Skeletal muscle satellite cell (primary cell): ENCODE measurements around the gene TMEM35A. TPM values are rescaled to one million over a fixed set of nuclear protein-coding genes. Genes with fewer than 3 reads are reported as not detected.
"Not testable (repeated sequence)": the region's sequence is repeated elsewhere in the genome, so short reads cannot be mapped to it uniquely, and the experiment has no call there.

Experiments used
- H3K27me3 ChIP-seq: 2 replicates; pipeline ENCODE4 v1.7.0; 2013; ENCODE audit warnings: low read length; ENCODE audit not compliant: control insufficient read depth, insufficient read depth
- H3K36me3 ChIP-seq: 2 replicates; pipeline ENCODE4 v1.7.0; 2013; ENCODE audit warnings: mild to moderate bottlenecking, control low read depth, low read length; ENCODE audit not compliant: insufficient read depth
- H3K4me1 ChIP-seq: 2 replicates; pipeline ENCODE4 v1.7.0; 2013; ENCODE audit warnings: low read length; ENCODE audit not compliant: control insufficient read depth, insufficient read depth
- H3K4me2 ChIP-seq: 2 replicates; pipeline ENCODE4 v1.7.0; 2013; ENCODE audit warnings: mild to moderate bottlenecking, low read length
- H3K4me3 ChIP-seq: 2 replicates; pipeline ENCODE4 v1.7.0; 2013; ENCODE audit warnings: low read length
- H3K9ac ChIP-seq: 2 replicates; pipeline ENCODE4 v1.7.0; 2013; ENCODE audit warnings: mild to moderate bottlenecking, low read depth, low read length, moderate library complexity
- H3K9me3 ChIP-seq: replicated peaks from 2 replicates; pipeline ENCODE4 v1.7.0; 2013; ENCODE audit warnings: mild to moderate bottlenecking, control low read depth, low read length
- total RNA-seq: library from RNA; depleted of rRNA; stranded (reverse); fragments of >200 nt; gene quantifications from 2 replicates; pipeline ENCODE4 v1.2.3, GENCODE V29; 2012; rRNA removed

TMEM35A gene, protein sequence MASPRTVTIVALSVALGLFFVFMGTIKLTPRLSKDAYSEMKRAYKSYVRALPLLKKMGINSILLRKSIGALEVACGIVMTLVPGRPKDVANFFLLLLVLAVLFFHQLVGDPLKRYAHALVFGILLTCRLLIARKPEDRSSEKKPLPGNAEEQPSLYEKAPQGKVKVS
- total RNA-seq = 0.66 and 1.5 TPM in 2 replicates

DNA sequence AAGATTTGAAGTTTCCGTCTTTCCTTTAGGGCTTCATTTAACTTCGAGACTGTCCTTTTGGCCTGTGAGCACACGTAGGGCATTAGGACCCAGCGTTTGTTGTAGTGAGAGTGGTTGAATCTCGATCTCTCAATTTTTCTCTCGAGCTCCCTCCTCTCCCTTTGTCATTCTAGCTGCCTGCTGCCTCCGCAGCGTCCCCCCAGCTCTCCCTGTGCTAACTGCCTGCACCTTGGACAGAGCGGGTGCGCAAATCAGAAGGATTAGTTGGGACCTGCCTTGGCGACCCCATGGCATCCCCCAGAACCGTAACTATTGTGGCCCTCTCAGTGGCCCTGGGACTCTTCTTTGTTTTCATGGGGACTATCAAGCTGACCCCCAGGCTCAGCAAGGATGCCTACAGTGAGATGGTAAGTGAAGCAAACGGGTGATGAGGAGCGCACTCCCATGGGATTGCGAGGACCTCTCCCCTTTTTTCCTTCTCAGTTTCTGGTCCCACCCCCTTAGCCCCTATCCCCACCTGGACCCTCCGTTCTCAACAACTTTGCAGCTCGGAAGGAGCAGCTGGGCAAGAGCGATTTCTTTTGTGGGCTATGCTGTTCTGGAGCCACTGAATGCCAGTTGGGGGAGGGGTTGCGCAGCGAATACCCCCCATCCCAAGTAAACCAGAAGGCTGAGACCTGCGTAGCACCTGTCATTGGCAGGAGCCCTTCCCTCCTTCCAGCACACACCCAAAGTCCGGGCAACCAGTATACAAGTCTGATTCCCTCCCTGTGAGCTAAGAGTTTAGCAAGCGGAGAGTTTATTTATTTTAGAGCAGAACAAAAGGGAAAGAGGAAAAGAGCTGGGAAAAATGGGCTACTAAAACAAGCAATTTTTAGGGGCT is at the start of gene TMEM35A:
TSS of gene TMEM35A (plus strand) at position 164 of the 883 bp plus-strand sequence. CDS start at position 288, 124 bp downstream.
- H3K9ac ChIP-seq = peak within 1 kb of the TSS; percentile 41
- H3K4me1 ChIP-seq = peaks cover 4% of the 10 kb centered on the region
- peak within 1 kb of the TSS; percentile 69 for H3K4me2 ChIP-seq
- H3K27me3 ChIP-seq = peaks cover 9% of the 10 kb centered on the region
- no peaks in the 10 kb centered on the region for H3K9me3 ChIP-seq
- H3K4me3 ChIP-seq = peak within 1 kb of the TSS; percentile 65
- H3K36me3 ChIP-seq = no peaks in the 10 kb centered on the region

DNA sequence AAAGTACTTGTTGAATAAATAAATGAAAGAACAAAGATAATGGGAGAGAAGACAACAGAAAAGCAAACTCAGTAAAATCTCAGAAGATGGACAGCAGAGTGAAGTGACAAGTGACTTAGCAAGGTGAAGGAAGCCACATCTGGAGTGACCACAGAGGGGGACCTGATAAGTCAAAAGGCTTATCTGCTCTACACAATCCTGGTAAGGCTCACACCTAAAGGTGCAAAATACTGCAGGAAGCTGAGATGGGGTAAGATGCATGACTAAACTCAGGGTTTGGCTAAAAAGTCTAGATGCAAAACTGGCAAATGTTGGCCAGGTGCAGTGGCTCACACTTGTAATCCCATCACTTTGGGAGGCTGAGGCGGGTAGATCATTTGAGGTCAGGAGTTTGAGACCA is 49.0 kb upstream of the TMEM35A start:
- no peak overlapping the region for H3K9ac ChIP-seq
- H3K4me1 ChIP-seq = peaks cover 4% of the 10 kb centered on the region
- no peak overlapping the region for H3K4me2 ChIP-seq
- H3K4me3 ChIP-seq = no peak overlapping the region
- H3K27me3 ChIP-seq = no peaks in the 10 kb centered on the region
- H3K9me3 ChIP-seq = no peaks in the 10 kb centered on the region
- no peaks in the 10 kb centered on the region for H3K36me3 ChIP-seq

DNA sequence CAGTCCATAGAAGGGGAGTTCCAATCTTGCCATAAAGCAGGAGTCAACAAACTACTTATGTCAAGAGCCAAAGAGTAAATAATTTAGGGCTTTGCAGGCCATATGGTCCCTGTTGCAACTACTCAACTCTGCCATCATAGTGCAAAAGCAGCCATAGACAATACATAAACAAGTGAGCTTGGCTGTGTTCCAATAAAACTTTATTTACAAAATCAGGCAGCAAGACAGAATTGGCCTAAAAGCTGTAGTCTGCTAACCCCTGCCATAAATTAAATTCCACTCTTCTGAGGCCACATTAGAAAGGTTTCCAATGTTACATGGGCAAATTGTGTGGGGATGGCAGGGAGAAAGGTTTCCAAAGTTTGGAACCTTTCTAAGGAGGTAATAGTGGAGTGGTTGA is 41.4 kb upstream of the TMEM35A start:
- no peak overlapping the region for H3K9ac ChIP-seq
- H3K4me1 ChIP-seq = no peaks in the 10 kb centered on the region
- H3K27me3 ChIP-seq = no peaks in the 10 kb centered on the region
- H3K36me3 ChIP-seq = peaks cover 5% of the 10 kb centered on the region
- no peak overlapping the region for H3K4me3 ChIP-seq
- no peak overlapping the region for H3K4me2 ChIP-seq
- no peaks in the 10 kb centered on the region for H3K9me3 ChIP-seq

DNA sequence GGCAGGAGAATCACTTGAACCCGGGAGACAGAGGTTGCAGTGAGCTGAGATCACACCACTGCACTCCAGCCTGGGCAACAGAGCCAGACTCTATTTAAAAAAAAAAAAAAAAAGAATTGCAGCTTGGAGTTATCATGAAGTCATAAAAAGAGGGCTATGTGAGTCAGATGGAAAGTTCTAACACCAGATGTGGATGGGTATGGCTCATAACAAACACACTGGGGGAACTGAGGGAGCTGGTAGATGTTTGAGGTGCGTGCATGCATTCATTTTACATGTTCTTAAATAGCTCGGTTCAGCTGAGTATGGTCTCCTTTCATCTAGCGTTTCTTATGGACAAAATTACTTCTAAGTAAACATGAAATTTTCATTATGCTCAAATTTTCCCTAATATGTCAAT is 38.5 kb upstream of the TMEM35A start:
- no peaks in the 10 kb centered on the region for H3K9me3 ChIP-seq
- H3K27me3 ChIP-seq = no peaks in the 10 kb centered on the region
- H3K4me2 ChIP-seq = no peak overlapping the region
- H3K9ac ChIP-seq = no peak overlapping the region
- peaks cover 3% of the 10 kb centered on the region for H3K36me3 ChIP-seq
- H3K4me3 ChIP-seq = no peak overlapping the region
- H3K4me1 ChIP-seq = no peaks in the 10 kb centered on the region

DNA sequence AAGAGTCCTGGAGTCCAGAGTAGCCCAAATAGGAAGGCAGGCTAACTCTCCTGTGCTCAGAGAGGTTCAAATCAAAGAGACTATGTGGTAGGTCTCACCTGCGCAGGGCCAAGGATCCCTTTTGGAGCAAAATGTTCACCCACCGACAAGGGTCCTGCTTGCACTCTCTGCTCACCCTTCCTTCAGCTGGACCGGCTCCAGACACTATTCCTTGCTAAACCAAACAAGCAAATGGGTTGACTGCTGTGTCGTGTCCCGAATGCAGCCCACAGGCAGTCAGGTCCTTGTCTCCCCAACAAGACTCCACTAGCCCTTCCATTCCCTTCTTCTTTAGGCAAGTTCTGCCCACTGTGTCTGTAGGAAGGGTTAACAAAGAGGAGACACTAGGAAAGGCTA is 27.5 kb upstream of the TMEM35A start:
- Histone ChIP-seq H3K27me3 (no peaks in the 10 kb centered on the region), H3K36me3 (peaks cover 5% of the 10 kb centered on the region), H3K9me3 (no peaks in the 10 kb centered on the region), H3K4me3 (peak overlapping the region; percentile 81), H3K4me1 (no peaks in the 10 kb centered on the region), H3K4me2 (peak overlapping the region; percentile 95), H3K9ac (peak overlapping the region; percentile 84)

DNA sequence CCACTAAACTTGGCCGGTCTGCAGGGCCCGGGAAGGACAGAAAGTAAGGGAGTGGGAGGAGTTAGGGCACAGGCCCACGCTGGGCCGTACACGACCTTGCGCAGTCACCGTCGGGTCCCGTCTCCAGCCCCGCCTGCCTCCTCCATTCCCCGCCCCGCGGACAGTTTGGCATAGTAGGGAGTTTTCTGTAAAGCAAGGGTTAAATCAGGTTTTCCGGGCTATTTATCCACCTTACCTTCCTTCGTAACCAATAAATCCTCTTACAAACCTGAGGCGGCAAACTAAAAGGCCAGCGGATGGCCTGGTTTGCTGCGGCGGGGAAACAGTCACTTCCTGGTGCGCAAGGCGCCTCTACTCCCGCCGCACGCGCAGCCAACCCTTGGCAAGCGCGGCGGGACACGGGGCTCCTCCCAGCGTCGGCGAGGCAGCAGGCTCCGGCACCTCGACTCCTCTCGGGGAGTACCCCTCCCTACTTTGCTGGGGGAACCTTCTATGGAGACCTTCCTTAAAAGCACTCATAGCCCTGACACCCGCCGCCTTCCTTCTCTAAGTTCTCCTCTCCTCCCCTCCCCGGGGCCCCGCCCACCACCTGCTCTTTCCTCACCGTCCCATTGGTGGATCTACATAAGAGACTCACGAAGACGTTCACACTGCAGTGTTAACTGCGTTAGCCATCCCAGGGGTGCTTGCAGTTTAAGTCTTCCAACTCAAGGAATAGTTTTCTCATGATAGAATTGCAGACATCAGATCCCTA is 27.0 kb upstream of the TMEM35A start, which contains the start of gene TRMT2B:
TSS of gene TRMT2B (minus strand) at position 563 of the 754 bp plus-strand sequence. CDS start 9,822 bp downstream, outside the sequence.
- Histone ChIP-seq H3K4me3 (peak within 1 kb of the TSS; percentile 81), H3K4me2 (peak within 1 kb of the TSS; percentile 95), H3K9me3 (no peaks in the 10 kb centered on the region), H3K27me3 (no peaks in the 10 kb centered on the region), H3K4me1 (peaks cover 4% of the 10 kb centered on the region), H3K9ac (peak within 1 kb of the TSS; percentile 84), H3K36me3 (peaks cover 5% of the 10 kb centered on the region)

DNA sequence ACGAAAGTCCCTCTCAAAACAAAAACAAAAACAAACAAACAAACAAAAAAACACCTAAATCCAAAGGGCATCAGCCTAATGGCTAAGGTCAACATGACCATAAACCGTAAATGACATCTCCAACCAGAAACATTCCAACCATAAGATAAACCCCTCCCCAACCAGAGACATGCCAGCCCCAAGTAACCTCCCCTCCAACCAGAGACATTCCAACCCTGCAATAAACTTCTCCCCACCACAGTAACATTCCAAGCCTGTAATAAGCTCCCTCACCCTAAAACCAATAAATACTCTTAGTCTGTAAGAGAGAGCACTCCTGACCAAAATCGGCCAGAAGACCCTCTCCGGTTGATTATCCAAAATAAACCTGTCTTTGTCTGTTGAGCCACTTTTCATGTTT is 22.1 kb upstream of the TMEM35A start:
- H3K36me3 ChIP-seq, H3K9me3 ChIP-seq, H3K4me2 ChIP-seq, H3K27me3 ChIP-seq, H3K4me3 ChIP-seq, H3K9ac ChIP-seq: not testable (repeated sequence)
- H3K4me1 ChIP-seq = peaks cover 12% of the 10 kb centered on the region

DNA sequence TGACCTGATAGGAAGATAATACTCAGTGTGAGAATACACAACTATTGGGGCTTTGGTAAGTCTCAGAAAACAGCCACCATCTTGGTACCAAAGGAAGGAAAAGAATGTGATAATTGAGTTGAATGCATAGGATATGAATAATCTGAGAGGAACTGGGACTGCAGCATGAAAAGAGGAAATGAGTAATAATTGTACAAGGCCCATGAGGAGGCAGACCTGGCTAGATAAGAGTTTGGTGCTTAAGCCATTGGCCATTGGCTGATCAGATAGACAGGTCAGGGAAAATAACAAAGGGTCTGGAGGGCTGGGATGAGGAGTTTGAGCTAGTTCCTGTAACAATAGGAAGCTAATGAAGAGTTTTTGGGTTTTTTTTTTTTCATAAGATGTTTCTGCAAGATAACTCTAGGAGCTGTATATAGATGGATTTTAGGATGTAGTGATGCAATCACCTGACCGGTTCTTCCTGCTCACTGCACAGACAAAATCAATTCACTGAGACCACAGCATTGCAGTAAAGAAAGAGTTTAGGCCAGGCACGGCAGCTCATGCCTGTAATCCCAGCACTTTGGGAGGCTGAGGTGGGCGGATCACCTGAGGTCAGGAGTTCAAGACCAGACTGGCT is 21.5 kb upstream of the TMEM35A start:
- Histone ChIP-seq H3K9me3 (no peaks in the 10 kb centered on the region), H3K27me3 (no peaks in the 10 kb centered on the region), H3K9ac (no peak overlapping the region), H3K4me3 (no peak overlapping the region), H3K36me3 (no peaks in the 10 kb centered on the region), H3K4me1 (peaks cover 12% of the 10 kb centered on the region), H3K4me2 (no peak overlapping the region)

DNA sequence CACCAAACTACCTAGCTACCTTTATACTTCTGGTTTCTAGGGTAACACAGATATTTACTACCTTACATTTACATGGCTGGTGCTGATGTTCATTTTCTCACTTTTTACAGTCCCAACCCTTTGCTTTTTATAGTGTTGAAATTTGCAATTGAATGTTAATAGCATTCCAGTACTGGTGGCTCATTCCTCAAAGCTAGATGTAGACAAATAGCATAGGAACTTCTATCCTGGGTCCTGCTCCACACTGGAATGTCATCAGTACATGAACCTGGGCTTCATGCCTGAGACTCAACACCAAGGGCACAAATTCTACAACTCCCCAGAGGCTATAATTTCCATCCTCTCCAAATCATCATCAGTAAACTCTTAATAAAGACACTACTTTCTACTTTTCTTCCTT is 16.5 kb upstream of the TMEM35A start:
- peaks cover 3% of the 10 kb centered on the region for H3K4me1 ChIP-seq
- no peak overlapping the region for H3K4me2 ChIP-seq
- H3K9ac ChIP-seq = no peak overlapping the region
- H3K27me3 ChIP-seq = no peaks in the 10 kb centered on the region
- no peaks in the 10 kb centered on the region for H3K9me3 ChIP-seq
- no peak overlapping the region for H3K4me3 ChIP-seq
- H3K36me3 ChIP-seq = no peaks in the 10 kb centered on the region

DNA sequence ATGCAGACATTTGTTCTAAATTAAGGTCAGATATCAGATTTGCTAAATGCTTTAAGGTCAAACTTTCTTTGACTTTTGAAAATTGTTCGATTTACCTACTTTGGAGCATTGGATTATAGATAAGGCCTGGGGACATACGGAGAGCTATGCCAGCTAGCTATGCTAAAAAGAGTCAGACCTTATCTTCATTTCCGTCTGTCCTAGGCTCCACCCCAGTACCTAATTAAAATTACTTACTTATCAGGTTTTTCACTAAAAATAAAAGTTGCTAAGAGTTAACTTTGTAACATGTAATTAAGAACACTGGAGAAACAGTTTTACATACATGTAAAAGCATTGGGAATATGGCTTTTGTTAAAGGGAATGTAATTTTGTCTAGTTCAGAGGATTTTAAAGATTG is 7.1 kb upstream of the TMEM35A start:
- H3K4me1 ChIP-seq = no peaks in the 10 kb centered on the region
- no peak overlapping the region for H3K9ac ChIP-seq
- no peaks in the 10 kb centered on the region for H3K9me3 ChIP-seq
- no peak overlapping the region for H3K4me3 ChIP-seq
- H3K27me3 ChIP-seq = no peaks in the 10 kb centered on the region
- H3K36me3 ChIP-seq = no peaks in the 10 kb centered on the region
- no peak overlapping the region for H3K4me2 ChIP-seq

DNA sequence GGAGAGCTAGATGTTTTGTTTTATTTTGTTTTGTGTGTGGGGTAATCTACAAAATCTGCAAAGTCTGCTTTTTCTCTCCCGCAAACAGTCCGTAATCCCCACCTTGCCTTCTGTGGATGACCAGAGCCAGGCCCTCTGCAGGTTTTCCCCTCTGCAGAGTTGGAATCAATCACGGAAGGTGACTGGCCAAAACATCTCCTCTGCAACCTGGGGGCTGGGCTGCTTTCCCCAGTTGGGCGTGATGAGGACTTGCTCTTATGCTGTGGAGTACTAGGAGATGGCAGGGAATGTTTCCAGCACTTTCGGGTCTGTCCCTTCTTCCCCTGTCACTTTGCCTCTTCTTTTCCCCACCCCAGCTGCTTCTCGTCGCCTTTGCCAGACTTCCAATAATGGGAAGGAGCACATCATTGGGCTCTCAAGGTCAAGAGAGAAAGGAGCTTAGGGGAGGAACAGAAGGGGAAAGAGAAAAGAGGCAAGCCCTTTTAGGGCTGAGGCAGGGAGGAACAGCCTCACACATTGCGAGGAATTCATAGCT is 1.1 kb downstream of the TMEM35A start:
- Histone ChIP-seq H3K9me3 (no peaks in the 10 kb centered on the region), H3K4me1 (peaks cover 7% of the 10 kb centered on the region), H3K4me2 (peak overlapping the region; percentile 69), H3K4me3 (peak overlapping the region; percentile 65), H3K27me3 (peaks cover 9% of the 10 kb centered on the region), H3K36me3 (no peaks in the 10 kb centered on the region), H3K9ac (peak overlapping the region; percentile 41)
